Fibroblast of lung (primary cell): ENCODE results near the gene CACNA2D3. TPM values are rescaled to one million over a fixed set of nuclear protein-coding genes. Genes with fewer than 3 reads are reported as not detected.

Experiments used
- DNase-seq, 2 donors: peaks; one replicate each; pipeline versions ENCODE4 v3.0.0 to v3.0.0-alpha.2; 2010; ENCODE audit warnings: low read depth in 2 of 2
- H2AFZ ChIP-seq: 2 replicates; pipeline ENCODE4 v1.5.1; 2012; ENCODE audit warnings: low read length, control low read depth, inconsistent platforms
- H3K27ac ChIP-seq: 2 replicates; pipeline ENCODE4 v1.5.1; 2011; ENCODE audit warnings: low read length, control low read depth; ENCODE audit not compliant: insufficient read depth
- H3K27me3 ChIP-seq: 2 replicates; pipeline ENCODE4 v1.5.1; 2011; ENCODE audit warnings: mild to moderate bottlenecking, low read length; ENCODE audit not compliant: control insufficient read depth, insufficient read depth
- H3K36me3 ChIP-seq: 2 replicates; pipeline ENCODE4 v1.5.1; 2011; ENCODE audit warnings: low read length; ENCODE audit not compliant: control insufficient read depth, insufficient read depth
- H3K4me1 ChIP-seq: 2 replicates; pipeline ENCODE4 v1.5.1; 2011; ENCODE audit warnings: low read length; ENCODE audit not compliant: control insufficient read depth, insufficient read depth; ENCODE audit errors: extremely low read depth
- H3K4me2 ChIP-seq: 2 replicates; pipeline ENCODE4 v1.5.1; 2011; ENCODE audit warnings: low read length, control low read depth; ENCODE audit not compliant: insufficient read depth; ENCODE audit errors: extremely low read depth
- H3K4me3 ChIP-seq, 4 experiments: fragments of 200-600 bp in 1 of 4; sonication (generic) in 1 of 4; replicated peaks in 1 of 4; 2 replicates each; pipeline ENCODE4 v1.5.1; 2011 to 2016; ENCODE audit warnings: low read length in 4 of 4, low read depth in 3 of 4, mild to moderate bottlenecking in 3 of 4, control low read depth in 2 of 4, inconsistent platforms in 1 of 4, mixed read lengths in 1 of 4; ENCODE audit not compliant: insufficient read depth in 1 of 4; ENCODE audit errors: control extremely low read depth in 1 of 4
- H3K79me2 ChIP-seq: 2 replicates; pipeline ENCODE4 v1.5.1; 2012; ENCODE audit warnings: mild to moderate bottlenecking, low read length, inconsistent platforms; ENCODE audit not compliant: control insufficient read depth, insufficient read depth
- H3K9ac ChIP-seq: 2 replicates; pipeline ENCODE4 v1.5.1; 2011; ENCODE audit warnings: mild to moderate bottlenecking, low read length, control low read depth; ENCODE audit not compliant: insufficient read depth
- H3K9me3 ChIP-seq: 2 replicates; pipeline ENCODE4 v1.5.1; 2012; ENCODE audit warnings: low read depth, low read length; ENCODE audit not compliant: control insufficient read depth, insufficient read depth
- H4K20me1 ChIP-seq: 2 replicates; pipeline ENCODE4 v1.5.1; 2011; ENCODE audit warnings: low read length; ENCODE audit not compliant: control insufficient read depth, insufficient read depth; ENCODE audit errors: extremely low read depth
- CTCF ChIP-seq, 2 donors: IDR thresholded peaks in 1 of 2; conservative IDR thresholded peaks in 1 of 2; 1 replicate in 1 of 2; 2 replicates in 1 of 2; pipeline ENCODE4 v1.5.1; 2011 to 2012; ENCODE audit warnings: low read length in 2 of 2, control low read depth in 1 of 2, inconsistent platforms in 1 of 2, low read depth in 1 of 2, mild to moderate bottlenecking in 1 of 2
- EZH2 ChIP-seq: IDR thresholded peaks from 2 replicates; pipeline ENCODE4 v1.5.1; 2012; ENCODE audit warnings: low read length, control low read depth, mild to moderate bottlenecking; ENCODE audit errors: missing control alignments
- polyA plus RNA-seq, 2 donors: library from polyadenylated mRNA; depleted of rRNA in 1 of 2; stranded (reverse) in 1 of 2; unstranded in 1 of 2; fragments of >200 nt; gene quantifications; 2 replicates each; pipeline ENCODE4 v1.2.1, GENCODE V29; 2011 to 2012; ENCODE audit warnings: missing spikeins in 1 of 2
- total RNA-seq: library from RNA; depleted of rRNA; stranded (reverse); fragments of >200 nt; gene quantifications from 2 replicates; pipeline ENCODE4 v1.2.1, GENCODE V29; 2014

The CACNA2D3 gene
- total and polyA plus RNA-seq, 2 donors (not counting 1 experiment from before 2014, with no cell fraction given): 1.8 to 11.5 TPM

- H2AFZ ChIP-seq: no peak overlapping the region
- no peak overlapping the region for H3K4me2 ChIP-seq
- H3K4me3 ChIP-seq: no peak overlapping the region
- H4K20me1 ChIP-seq: no peaks in the 10 kb centered on the region
- H3K9me3 ChIP-seq: no peaks in the 10 kb centered on the region
- H3K9ac ChIP-seq: no peak overlapping the region
- H3K79me2 ChIP-seq: no peaks in the 10 kb centered on the region
- no peak for DNase-seq
- no peak overlapping the region for H3K27ac ChIP-seq
- TF ChIP-seq EZH2 (no peak), CTCF (conservative IDR thresholded peaks at IDR 0.05 in 1 of 2, IDR thresholded peaks at IDR 0.05 in 1 of 2; ENCODE audit: low read depth in 1 of 2, low read length in 2 of 2) (no peak)
- H3K36me3 ChIP-seq: no peaks in the 10 kb centered on the region
- no peaks in the 10 kb centered on the region for H3K4me1 ChIP-seq
- no peaks in the 10 kb centered on the region for H3K27me3 ChIP-seq
Observed at GRCh38 chr3:54309601-54310000, 187.2 kb downstream of the CACNA2D3 start.

GRCh38 chr3:54311211-54311747, 188.9 kb downstream of the CACNA2D3 start:
- H3K9ac ChIP-seq: no peak overlapping the region
- H4K20me1 ChIP-seq: no peaks in the 10 kb centered on the region
- no peaks in the 10 kb centered on the region for H3K9me3 ChIP-seq
- H3K27ac ChIP-seq: no peak overlapping the region
- no peaks in the 10 kb centered on the region for H3K36me3 ChIP-seq
- no peak overlapping the region for H3K4me3 ChIP-seq
- H2AFZ ChIP-seq: no peak overlapping the region
- TF ChIP-seq CTCF (conservative IDR thresholded peaks at IDR 0.05 in 1 of 2, IDR thresholded peaks at IDR 0.05 in 1 of 2; ENCODE audit: low read depth in 1 of 2, low read length in 2 of 2): no peak
- TF ChIP-seq EZH2: no peak
- no peak for DNase-seq
- no peak overlapping the region for H3K4me2 ChIP-seq
- H3K79me2 ChIP-seq: no peaks in the 10 kb centered on the region
- H3K4me1 ChIP-seq: no peaks in the 10 kb centered on the region
- H3K27me3 ChIP-seq: no peaks in the 10 kb centered on the region

GRCh38 chr3:54312156-54312899, 190.0 kb downstream of the CACNA2D3 start:
- H3K4me2 ChIP-seq: no peak overlapping the region
- peak in 1 of 2 donors; percentile 11 for DNase-seq
- TF ChIP-seq EZH2: no peak
- TF ChIP-seq CTCF (conservative IDR thresholded peaks at IDR 0.05 in 1 of 2, IDR thresholded peaks at IDR 0.05 in 1 of 2; ENCODE audit: low read depth in 1 of 2, low read length in 2 of 2): no peak
- no peak overlapping the region for H3K9ac ChIP-seq
- no peaks in the 10 kb centered on the region for H3K9me3 ChIP-seq
- no peaks in the 10 kb centered on the region for H3K36me3 ChIP-seq
- H3K27me3 ChIP-seq: no peaks in the 10 kb centered on the region
- no peak overlapping the region for H3K4me3 ChIP-seq
- H3K4me1 ChIP-seq: no peaks in the 10 kb centered on the region
- no peak overlapping the region for H2AFZ ChIP-seq
- no peaks in the 10 kb centered on the region for H3K79me2 ChIP-seq
- no peaks in the 10 kb centered on the region for H4K20me1 ChIP-seq
- H3K27ac ChIP-seq: no peak overlapping the region
